G401.6 (cell line): ENCODE data around the gene CNNM4.

Source experiments
- FAIRE-seq: peaks from 2 replicates; lab custom pipeline; 2012; peaks lifted over from hg19 to GRCh38; lab: Jason Lieb, UNC

CNNM4 gene

GRCh38 chr2:96759548-96759947, 1.2 kb upstream of the CNNM4 start:
- no peak for FAIRE-seq

GRCh38 chr2:96760986-96761832, 507 bp downstream of the CNNM4 start:
- FAIRE-seq, result no peak

- peak; percentile 6 for FAIRE-seq
These were observed 2.0 kb downstream of the CNNM4 start for GRCh38 chr2:96762529-96763311.

- FAIRE-seq, result no peak
These were observed 3.0 kb downstream of the CNNM4 start for GRCh38 chr2:96763511-96764252.

- no peak for FAIRE-seq
These were observed 3.5 kb downstream of the CNNM4 start for GRCh38 chr2:96764253-96764637.

GRCh38 chr2:96767135-96767871, 6.6 kb downstream of the CNNM4 start:
- no peak for FAIRE-seq

- FAIRE-seq, result no peak
These were observed 7.4 kb downstream of the CNNM4 start for GRCh38 chr2:96768083-96768561.

- no peak for FAIRE-seq
These were observed 9.1 kb downstream of the CNNM4 start for GRCh38 chr2:96769814-96770213.

GRCh38 chr2:96770442-96771202, 9.9 kb downstream of the CNNM4 start:
- no peak for FAIRE-seq

GRCh38 chr2:96771796-96772618, 11.3 kb downstream of the CNNM4 start:
- no peak for FAIRE-seq

- no peak for FAIRE-seq
These were observed 12.4 kb downstream of the CNNM4 start for GRCh38 chr2:96772903-96773671.

- no peak for FAIRE-seq
These were observed 13.2 kb downstream of the CNNM4 start for GRCh38 chr2:96773922-96774321.

- no peak for FAIRE-seq
These were observed 14.5 kb downstream of the CNNM4 start for GRCh38 chr2:96775160-96775559.

GRCh38 chr2:96783388-96783787, 22.7 kb downstream of the CNNM4 start:
- no peak for FAIRE-seq

GRCh38 chr2:96787411-96787810, 26.7 kb downstream of the CNNM4 start:
- FAIRE-seq, result no peak

GRCh38 chr2:96788442-96789244, 27.9 kb downstream of the CNNM4 start:
- FAIRE-seq, result no peak

- FAIRE-seq, result no peak
These were observed 28.5 kb downstream of the CNNM4 start for GRCh38 chr2:96789245-96789617.
